Smooth muscle cell (in vitro differentiated cells): Measurements from ENCODE around the gene SPHK2. TPM values are rescaled to one million over a fixed set of nuclear protein-coding genes. Genes with fewer than 3 reads are reported as not detected.
A peak's percentile ranks its signal among the peaks of the same experiment; 100 is the strongest.

Source experiments
- DNase-seq: peaks from one replicate; lab custom pipeline; 2025; ENCODE audit not compliant: unreplicated experiment; lab: John Stamatoyannopoulos, UW
- H2AFZ ChIP-seq: fragments of 200-600 bp; sonication (generic); 2 replicates; pipeline ENCODE4 v1.6.0; 2016; ENCODE audit warnings: antibody characterized with exemption, low read depth, mild to moderate bottlenecking
- H3F3A ChIP-seq: fragments of 200-600 bp; sonication (generic); 2 replicates; pipeline ENCODE4 v1.6.0; 2017; ENCODE audit warnings: antibody characterized with exemption, low read depth
- H3K27ac ChIP-seq: fragments of 200-600 bp; sonication (generic); 2 replicates; pipeline ENCODE4 v1.5.1; 2016; ENCODE audit warnings: low read depth, mild to moderate bottlenecking
- H3K27me3 ChIP-seq: fragments of 200-600 bp; sonication (generic); 2 replicates; pipeline ENCODE4 v1.6.1; 2016; ENCODE audit warnings: low read depth, mild to moderate bottlenecking
- H3K36me3 ChIP-seq: fragments of 200-600 bp; sonication (generic); 2 replicates; pipeline ENCODE4 v1.5.1; 2016; ENCODE audit warnings: low read depth
- H3K4me1 ChIP-seq: fragments of 200-600 bp; sonication (generic); 2 replicates; pipeline ENCODE4 v1.5.1; 2016; ENCODE audit warnings: low read depth
- H3K4me2 ChIP-seq: fragments of 200-600 bp; sonication (generic); 2 replicates; pipeline ENCODE4 v1.6.0; 2016; ENCODE audit warnings: mild to moderate bottlenecking
- H3K4me3 ChIP-seq: fragments of 200-600 bp; sonication (generic); 2 replicates; pipeline ENCODE4 v1.5.1; 2016; ENCODE audit warnings: mild to moderate bottlenecking
- H3K79me2 ChIP-seq: fragments of 200-600 bp; sonication (generic); 2 replicates; pipeline ENCODE4 v1.6.0; 2016; ENCODE audit warnings: low read depth, mild to moderate bottlenecking
- H3K9ac ChIP-seq: fragments of 200-600 bp; sonication (generic); 2 replicates; pipeline ENCODE4 v1.6.0; 2016; ENCODE audit warnings: low read depth
- H3K9me3 ChIP-seq: fragments of 200-600 bp; sonication (generic); replicated peaks from 2 replicates; pipeline ENCODE4 v1.5.1; 2016; ENCODE audit warnings: low read depth
- H4K20me1 ChIP-seq: fragments of 200-600 bp; sonication (generic); 2 replicates; pipeline ENCODE4 v1.6.0; 2016; ENCODE audit warnings: low read depth
- WGBS: methylation state at CpG from one replicate; pipeline ENCODE4 v1.1.7; 2016; ENCODE audit warnings: low lambda C conversion rate; 5-methylcytosine and 5-hydroxymethylcytosine counted together
- polyA plus RNA-seq: library from polyadenylated mRNA; unstranded; fragments of >200 nt; fragmentation: Nextera tagmentation; extraction: Ambion mirVana; gene quantifications from 2 replicates; pipeline ENCODE4 v1.2.1, GENCODE V29; 2016
- total RNA-seq: library from RNA; depleted of rRNA; stranded (reverse); fragments of >200 nt; gene quantifications from 2 replicates; pipeline ENCODE4 v1.2.3, GENCODE V29; 2014
- TF ChIP-seq, protein P1 (sequence below): fragments of 200-600 bp; sonication (generic); IDR thresholded peaks from 2 replicates; pipeline ENCODE4 v1.5.1; 2017; ENCODE audit warnings: borderline replicate concordance, mild to moderate bottlenecking, antibody characterized with exemption; ENCODE audit not compliant: insufficient read depth, poor library complexity, severe bottlenecking

The SPHK2 gene, protein sequence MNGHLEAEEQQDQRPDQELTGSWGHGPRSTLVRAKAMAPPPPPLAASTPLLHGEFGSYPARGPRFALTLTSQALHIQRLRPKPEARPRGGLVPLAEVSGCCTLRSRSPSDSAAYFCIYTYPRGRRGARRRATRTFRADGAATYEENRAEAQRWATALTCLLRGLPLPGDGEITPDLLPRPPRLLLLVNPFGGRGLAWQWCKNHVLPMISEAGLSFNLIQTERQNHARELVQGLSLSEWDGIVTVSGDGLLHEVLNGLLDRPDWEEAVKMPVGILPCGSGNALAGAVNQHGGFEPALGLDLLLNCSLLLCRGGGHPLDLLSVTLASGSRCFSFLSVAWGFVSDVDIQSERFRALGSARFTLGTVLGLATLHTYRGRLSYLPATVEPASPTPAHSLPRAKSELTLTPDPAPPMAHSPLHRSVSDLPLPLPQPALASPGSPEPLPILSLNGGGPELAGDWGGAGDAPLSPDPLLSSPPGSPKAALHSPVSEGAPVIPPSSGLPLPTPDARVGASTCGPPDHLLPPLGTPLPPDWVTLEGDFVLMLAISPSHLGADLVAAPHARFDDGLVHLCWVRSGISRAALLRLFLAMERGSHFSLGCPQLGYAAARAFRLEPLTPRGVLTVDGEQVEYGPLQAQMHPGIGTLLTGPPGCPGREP
- 4.0 and 8.2 TPM in 2 replicates for total RNA-seq
- polyA plus RNA-seq: 9.3 and 13.8 TPM in 2 replicates

- peak within 1 kb of the TSS; percentile 91 for H3K4me2 ChIP-seq
- peaks cover 41% of the 10 kb centered on the region for H4K20me1 ChIP-seq
- no peaks in the 10 kb centered on the region for H3K27me3 ChIP-seq
- DNase-seq: peak; percentile 92
- peak within 1 kb of the TSS; percentile 79 for H3K27ac ChIP-seq
- peaks cover 28% of the 10 kb centered on the region for H3K4me1 ChIP-seq
- TF ChIP-seq, protein P1, sequence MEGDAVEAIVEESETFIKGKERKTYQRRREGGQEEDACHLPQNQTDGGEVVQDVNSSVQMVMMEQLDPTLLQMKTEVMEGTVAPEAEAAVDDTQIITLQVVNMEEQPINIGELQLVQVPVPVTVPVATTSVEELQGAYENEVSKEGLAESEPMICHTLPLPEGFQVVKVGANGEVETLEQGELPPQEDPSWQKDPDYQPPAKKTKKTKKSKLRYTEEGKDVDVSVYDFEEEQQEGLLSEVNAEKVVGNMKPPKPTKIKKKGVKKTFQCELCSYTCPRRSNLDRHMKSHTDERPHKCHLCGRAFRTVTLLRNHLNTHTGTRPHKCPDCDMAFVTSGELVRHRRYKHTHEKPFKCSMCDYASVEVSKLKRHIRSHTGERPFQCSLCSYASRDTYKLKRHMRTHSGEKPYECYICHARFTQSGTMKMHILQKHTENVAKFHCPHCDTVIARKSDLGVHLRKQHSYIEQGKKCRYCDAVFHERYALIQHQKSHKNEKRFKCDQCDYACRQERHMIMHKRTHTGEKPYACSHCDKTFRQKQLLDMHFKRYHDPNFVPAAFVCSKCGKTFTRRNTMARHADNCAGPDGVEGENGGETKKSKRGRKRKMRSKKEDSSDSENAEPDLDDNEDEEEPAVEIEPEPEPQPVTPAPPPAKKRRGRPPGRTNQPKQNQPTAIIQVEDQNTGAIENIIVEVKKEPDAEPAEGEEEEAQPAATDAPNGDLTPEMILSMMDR: no peak
- H3K36me3 ChIP-seq: peaks cover 3% of the 10 kb centered on the region
- peak within 1 kb of the TSS; percentile 93 for H3K4me3 ChIP-seq
- H3K9ac ChIP-seq: peak within 1 kb of the TSS; percentile 97
- peaks cover 21% of the 10 kb centered on the region for H3F3A ChIP-seq
- no peaks in the 10 kb centered on the region for H3K9me3 ChIP-seq
- 1% methylated on average over 62 of the region's 69 CpGs for WGBS
- peak within 1 kb of the TSS; percentile 78 for H2AFZ ChIP-seq
- H3K79me2 ChIP-seq: peaks cover 27% of the 10 kb centered on the region
Measured at GRCh38 chr19:48618916-48619691, at the start of gene SPHK2, which contains the start of gene RPL18. SPHK2 (plus strand) TSS chr19:48619506; CDS start chr19:48620515, 1,009 bp downstream. RPL18 (minus strand) TSS chr19:48619178; CDS start chr19:48619143, 35 bp downstream.

GRCh38 chr19:48569814-48570213 is 49.5 kb upstream of the SPHK2 start:
- H3K36me3 ChIP-seq: no peaks in the 10 kb centered on the region
- TF ChIP-seq, protein P1: no peak
- H3K9me3 ChIP-seq: no peaks in the 10 kb centered on the region
- H3F3A ChIP-seq: peaks cover 28% of the 10 kb centered on the region
- H3K27me3 ChIP-seq: no peaks in the 10 kb centered on the region
- peak overlapping the region; percentile 38 for H3K27ac ChIP-seq
- no peak for DNase-seq
- no peak overlapping the region for H2AFZ ChIP-seq
- H3K9ac ChIP-seq: no peak overlapping the region
- H3K4me1 ChIP-seq: peaks cover 8% of the 10 kb centered on the region
- H3K4me3 ChIP-seq: no peak overlapping the region
- no peaks in the 10 kb centered on the region for H4K20me1 ChIP-seq
- H3K4me2 ChIP-seq: no peak overlapping the region
- H3K79me2 ChIP-seq: no peaks in the 10 kb centered on the region
- 27% methylated on average over 11 of the region's 11 CpGs for WGBS

- Histone ChIP-seq H3K27me3 (no peaks in the 10 kb centered on the region), H3K4me3 (no peak overlapping the region), H3K4me2 (no peak overlapping the region), H3K9ac (no peak overlapping the region), H3K27ac (no peak overlapping the region), H2AFZ (no peak overlapping the region), H3K4me1 (peaks cover 8% of the 10 kb centered on the region), H3F3A (peaks cover 21% of the 10 kb centered on the region), H3K36me3 (no peaks in the 10 kb centered on the region), H3K79me2 (no peaks in the 10 kb centered on the region), H4K20me1 (no peaks in the 10 kb centered on the region), H3K9me3 (no peaks in the 10 kb centered on the region)
- TF ChIP-seq, protein P1: no peak
- no peak for DNase-seq
- WGBS: 74% methylated on average over 5 of the region's 5 CpGs
Measured at GRCh38 chr19:48571378-48572162, 47.7 kb upstream of the SPHK2 start.
